Peyer's patch (tissue), 4 donors: Measurements from ENCODE around the gene SEBOX. TPM values are rescaled to one million over a fixed set of nuclear protein-coding genes. Genes with fewer than 3 reads are reported as not detected.

Experiments
- DNase-seq, 3 donors: peaks; one replicate each; pipeline ENCODE4 v3.0.0-alpha.2; 2017 to 2019
- H3K27ac ChIP-seq, 4 donors: fragments of 200-600 bp; sonication (generic); one replicate each; pipeline ENCODE4 v1.5.1; 2016 to 2019
- H3K27me3 ChIP-seq, 2 donors: fragments of 200-600 bp; sonication (generic); one replicate each; pipeline ENCODE4 v1.5.1; 2019
- H3K36me3 ChIP-seq, 3 donors: fragments of 200-600 bp; sonication (generic); one replicate each; pipeline ENCODE4 v1.5.1; 2016 to 2019
- H3K4me1 ChIP-seq, 4 donors: fragments of 200-600 bp; sonication (generic); one replicate each; pipeline ENCODE4 v1.5.1; 2016 to 2019
- H3K4me3 ChIP-seq, 4 donors: fragments of 200-600 bp; sonication (generic); 1 replicate in 3 of 4; 2 replicates in 1 of 4; pipeline ENCODE4 v1.5.1; 2016 to 2019; ENCODE audit warnings: mild to moderate bottlenecking in 1 of 4
- H3K9me3 ChIP-seq, 4 donors: fragments of 200-600 bp; sonication (generic); one replicate each; pipeline ENCODE4 v1.5.1; 2016 to 2019; ENCODE audit warnings: mild to moderate bottlenecking in 1 of 4
- CTCF ChIP-seq, 6 experiments: fragments of 450-650 bp in 4 of 6; fragments of 200-600 bp in 2 of 6; sonication (generic) in 1 of 6; IDR thresholded peaks; one replicate each; pipeline ENCODE4 v1.5.1; 2017 to 2019; ENCODE audit warnings: antibody characterized with exemption in 6 of 6, mild to moderate bottlenecking in 3 of 6, moderate library complexity in 1 of 6
- POLR2A ChIP-seq, 2 donors: fragments of 450-650 bp; IDR thresholded peaks; one replicate each; pipeline ENCODE4 v1.5.1; 2017; ENCODE audit warnings: antibody characterized with exemption in 2 of 2, mild to moderate bottlenecking in 2 of 2, moderate library complexity in 2 of 2
- total RNA-seq, 4 donors: library from RNA; depleted of rRNA; stranded (reverse); fragments of >200 nt; gene quantifications; one replicate each; pipeline ENCODE4 v1.1.0, GENCODE V29; 2016

The SEBOX gene
- total RNA-seq, 4 donors from 2014 or later, result not detected

DNA sequence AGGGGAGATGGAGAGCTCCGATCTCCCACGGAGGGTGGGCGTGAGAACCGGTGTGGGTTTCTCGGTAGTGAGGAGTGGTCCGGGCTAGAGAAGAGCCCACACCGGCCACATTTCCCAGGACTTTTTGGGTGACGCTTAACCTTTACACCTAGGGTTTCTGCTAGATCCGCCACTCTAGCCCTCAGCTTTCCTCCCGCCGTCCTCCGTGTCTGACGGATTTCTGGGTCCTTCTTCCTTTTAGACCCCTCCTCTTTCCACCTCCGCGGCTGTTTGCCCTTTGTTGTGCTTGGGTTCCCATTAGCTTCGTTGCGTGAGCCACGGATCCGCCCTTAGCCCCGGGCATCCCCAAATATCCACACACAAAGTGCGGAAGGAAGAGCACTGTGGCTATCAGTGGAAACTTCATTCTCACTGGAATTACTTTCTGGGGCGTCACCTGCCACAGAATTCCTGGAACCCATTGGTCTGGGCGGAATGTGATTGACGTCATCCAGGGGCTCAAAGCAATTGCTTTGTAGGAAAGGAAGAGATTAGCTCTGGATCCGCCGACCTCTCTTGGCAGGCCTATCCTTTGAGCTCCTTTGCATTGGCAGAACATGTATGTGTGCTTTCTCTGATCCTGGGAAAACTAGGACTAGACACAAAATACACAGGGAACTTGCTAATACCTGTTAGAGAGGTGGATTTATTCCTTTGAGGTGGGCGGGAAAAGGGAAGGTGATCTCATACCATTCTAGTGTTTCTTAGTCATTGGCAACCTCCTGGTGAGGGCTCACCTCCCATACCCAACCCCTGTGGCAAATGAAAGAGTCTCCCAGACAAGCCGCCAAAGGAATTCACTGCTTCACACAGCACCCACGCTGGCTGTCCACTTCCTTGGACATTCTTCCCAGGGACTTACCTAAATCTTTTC lies 28.8 kb downstream of the SEBOX start:
- TF ChIP-seq CTCF (IDR thresholded peaks at IDR 0.05), result no peak
- TF ChIP-seq POLR2A (IDR thresholded peaks at IDR 0.05), result peak in 1 of 2 donors; percentile 9
- peak in 1 of 3 donors; percentile 63 for DNase-seq
- no peaks in the 10 kb centered on the region for H3K27me3 ChIP-seq
- peaks cover 0 to 33% (median 6%) of the 10 kb centered on the region in 4 donors for H3K4me1 ChIP-seq
- H3K4me3 ChIP-seq, result peak overlapping the region; percentile 80 to 91 (median 90)
- peaks cover 0 to 24% (median 0%) of the 10 kb centered on the region in 3 donors for H3K36me3 ChIP-seq
- no peaks in the 10 kb centered on the region for H3K9me3 ChIP-seq
- peak overlapping the region; percentile 84 to 95 (median 88) for H3K27ac ChIP-seq

DNA sequence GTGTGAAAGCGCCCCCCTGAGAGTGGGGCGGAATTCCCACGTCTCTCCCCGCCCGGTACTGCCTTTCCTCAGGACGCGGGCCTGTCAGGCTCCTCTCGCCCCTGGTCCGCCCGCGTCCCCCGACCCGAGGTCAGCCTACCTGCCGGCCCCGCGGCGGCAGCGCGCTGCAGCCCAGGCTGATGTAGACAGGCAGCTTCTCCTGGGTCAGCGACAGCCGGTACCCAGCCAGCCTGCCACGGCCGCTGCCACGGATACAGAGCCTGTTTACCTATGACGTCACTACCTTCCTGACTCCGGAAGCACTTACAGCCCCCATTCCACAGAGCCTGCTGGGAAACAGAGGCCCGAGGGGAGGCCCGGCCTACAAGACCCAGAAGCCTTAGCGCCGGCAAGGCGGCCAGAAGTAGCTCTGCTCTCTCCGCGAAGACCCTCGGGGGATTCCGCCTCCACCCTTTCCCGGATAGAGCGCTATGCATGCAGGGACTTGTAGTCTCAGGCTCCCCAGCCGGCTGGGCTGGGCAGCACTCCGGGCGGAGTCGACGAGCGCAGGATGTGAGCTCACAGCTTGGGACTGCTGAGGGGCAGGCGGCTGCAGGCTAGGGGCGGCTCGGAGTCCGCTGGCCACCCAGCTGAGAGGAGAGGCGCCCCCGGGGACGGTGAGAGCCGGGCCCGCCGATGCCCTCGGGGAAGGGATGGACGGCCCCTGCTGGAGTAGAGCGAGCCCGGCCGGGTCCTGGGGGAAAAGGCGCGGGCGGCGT lies 29.6 kb downstream of the SEBOX start, which contains the start of the genes IFT20 and TNFAIP1:
IFT20 (minus strand) TSS at position 272 of the 758 bp plus-strand sequence. CDS start 3,487 bp downstream, outside the sequence.
TNFAIP1 (plus strand) TSS at position 561 of the 758 bp plus-strand sequence. CDS start 3,761 bp downstream, outside the sequence.
- TF ChIP-seq CTCF (IDR thresholded peaks at IDR 0.05) (no peak), POLR2A (IDR thresholded peaks at IDR 0.05) (peak; percentile 70 to 93)
- H3K4me3 ChIP-seq, result peak within 1 kb of the TSS; percentile 80 to 91 (median 90)
- H3K27me3 ChIP-seq, result no peaks in the 10 kb centered on the region
- peaks cover 0 to 33% (median 6%) of the 10 kb centered on the region in 4 donors for H3K4me1 ChIP-seq
- peaks cover 0 to 24% (median 0%) of the 10 kb centered on the region in 3 donors for H3K36me3 ChIP-seq
- peak; percentile 97 to 99 (median 97) for DNase-seq
- no peaks in the 10 kb centered on the region for H3K9me3 ChIP-seq
- H3K27ac ChIP-seq, result peak within 1 kb of the TSS; percentile 84 to 95 (median 88)

DNA sequence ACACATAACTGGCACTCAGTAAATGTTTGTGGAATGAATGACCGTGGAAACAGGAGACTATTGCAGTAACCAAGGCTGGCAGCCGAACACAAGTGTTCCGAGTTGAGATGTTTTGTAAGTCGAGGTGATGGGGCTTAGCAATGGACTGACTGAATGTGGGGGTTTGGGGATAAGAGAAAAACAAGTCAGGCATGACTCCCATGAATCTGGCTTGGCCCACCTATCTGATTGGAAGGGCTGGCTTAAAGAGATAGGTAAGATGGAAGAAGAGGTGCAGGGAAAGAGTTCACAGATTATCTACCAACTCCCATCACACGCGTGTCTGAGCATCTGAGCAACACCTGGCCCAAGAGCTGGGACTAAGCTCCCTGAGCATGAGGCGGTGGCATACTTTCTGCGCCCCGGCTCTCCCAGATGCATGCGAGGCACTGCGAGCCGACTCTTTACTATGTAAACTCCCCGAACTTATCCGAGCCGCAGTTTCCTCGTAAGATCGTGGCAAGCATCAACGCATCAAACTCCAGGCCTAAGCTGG lies 30.3 kb downstream of the SEBOX start:
- Histone ChIP-seq H3K36me3 (peaks cover 0 to 23% (median 0%) of the 10 kb centered on the region in 3 donors), H3K4me3 (peak overlapping the region; percentile 80 to 91 (median 90)), H3K9me3 (no peaks in the 10 kb centered on the region), H3K27me3 (no peaks in the 10 kb centered on the region), H3K27ac (peak overlapping the region; percentile 80 to 95 (median 88)), H3K4me1 (peaks cover 0 to 33% (median 6%) of the 10 kb centered on the region in 4 donors)
- DNase-seq, result peak in 1 of 3 donors; percentile 17
- TF ChIP-seq POLR2A (IDR thresholded peaks at IDR 0.05) (no peak), CTCF (IDR thresholded peaks at IDR 0.05) (no peak)

GRCh38 chr17:28334171-28334570 lies 30.8 kb downstream of the SEBOX start:
- no peaks in the 10 kb centered on the region for H3K9me3 ChIP-seq
- peaks cover 0 to 33% (median 6%) of the 10 kb centered on the region in 4 donors for H3K4me1 ChIP-seq
- no peaks in the 10 kb centered on the region for H3K27me3 ChIP-seq
- peak overlapping the region in 2 of 4 donors; percentile 90 to 91 for H3K4me3 ChIP-seq
- no peak for DNase-seq
- H3K27ac ChIP-seq, result no peak overlapping the region
- H3K36me3 ChIP-seq, result peaks cover 0 to 26% (median 0%) of the 10 kb centered on the region in 3 donors
- no peak for TF ChIP-seq POLR2A (IDR thresholded peaks at IDR 0.05)
- no peak for TF ChIP-seq CTCF (IDR thresholded peaks at IDR 0.05)
